Posterior cingulate gyrus (tissue), 11 donors: ENCODE results near the gene NAV2.

ENCODE experiments used
- DNase-seq, 10 donors: peaks; one replicate each; pipeline versions ENCODE4 v3.0.0 to v3.0.0-alpha.2; 2020 to 2021; ENCODE audit warnings: mixed read lengths in 3 of 10
- intact Hi-C: fragments of 100-400 bp; cut with DNase I; formaldehyde crosslinking; loops from one replicate; pipeline ENCODE4 v1.15.1; 2023

The NAV2 gene

GRCh38 chr11:20162824-20163782 is 450.5 kb downstream of the NAV2 start:
- no peak for DNase-seq
- intact Hi-C loops: no loop called here

- DNase-seq: no peak
- intact Hi-C loops: no loop called here
Measured at GRCh38 chr11:20163783-20164481, 451.3 kb downstream of the NAV2 start.
